CD4-positive, alpha-beta T cell (primary cell): Measurements from ENCODE around the gene ICA1. TPM values are rescaled to one million over a fixed set of nuclear protein-coding genes. Genes with fewer than 3 reads are reported as not detected.

Experiments
- ATAC-seq: fragments of 200-7000 bp; cut with Tn5 transposase; one replicate; pipeline ENCODE4 v1.10.0; 2022; ENCODE audit warnings: mild to moderate bottlenecking; ENCODE audit not compliant: poor library complexity
- CTCF ChIA-PET: fragments of 350-600 bp; sonication (Branson Sonifier 250); formaldehyde crosslinking; loops from one replicate; lab custom pipeline; 2021; ENCODE audit warnings: antibody characterized with exemption, inconsistent platforms; lab: Charles Lee
- POLR2A ChIA-PET: fragments of 350-600 bp; sonication (Branson Sonifier 250); formaldehyde crosslinking; loops from one replicate; lab custom pipeline; 2021; ENCODE audit warnings: antibody characterized with exemption, inconsistent platforms; lab: Charles Lee
- DNase-seq, 14 experiments: peaks; one replicate each; pipeline ENCODE4 v3.0.0-alpha.2; 2013 to 2020; ENCODE audit warnings: mixed read lengths in 2 of 14
- H3K27ac ChIP-seq, 2 donors: one replicate each; pipeline versions ENCODE4 v1.5.1 to v1.7.0; 2013; ENCODE audit warnings: low read length in 2 of 2, low read depth in 1 of 2, mild to moderate bottlenecking in 1 of 2
- H3K27me3 ChIP-seq, 2 experiments: 1 replicate in 1 of 2; 2 replicates in 1 of 2; pipeline versions ENCODE4 v1.6.1 to v1.7.0; 2013; ENCODE audit warnings: low read length in 2 of 2, control low read depth in 1 of 2, mild to moderate bottlenecking in 1 of 2, moderate library complexity in 1 of 2; ENCODE audit not compliant: insufficient read depth in 2 of 2, control insufficient read depth in 1 of 2
- H3K36me3 ChIP-seq: one replicate; pipeline ENCODE4 v1.6.1; 2013; ENCODE audit warnings: low read length, control low read depth; ENCODE audit not compliant: insufficient read depth
- H3K4me1 ChIP-seq: one replicate; pipeline ENCODE4 v1.6.1; 2013; ENCODE audit warnings: low read length, control low read depth; ENCODE audit not compliant: insufficient read depth
- H3K4me3 ChIP-seq: one replicate; pipeline ENCODE4 v1.5.1; 2013; ENCODE audit warnings: mild to moderate bottlenecking, low read length, moderate library complexity
- H3K9me3 ChIP-seq, 2 experiments: 1 replicate in 1 of 2; 2 replicates in 1 of 2; pipeline versions ENCODE4 v1.6.1 to v1.7.0; 2013; ENCODE audit warnings: low read length in 2 of 2, mild to moderate bottlenecking in 2 of 2, control low read depth in 1 of 2, moderate library complexity in 1 of 2; ENCODE audit not compliant: control insufficient read depth in 1 of 2, insufficient read depth in 1 of 2
- H3K27ac Mint-ChIP-seq: one replicate; pipeline ENCODE4 v1.8.0; 2020; ENCODE audit warnings: mixed read lengths
- H3K27me3 Mint-ChIP-seq: one replicate; pipeline ENCODE4 v1.8.0; 2021; ENCODE audit warnings: mixed read lengths
- H3K36me3 Mint-ChIP-seq: one replicate; pipeline ENCODE4 v1.8.0; 2021; ENCODE audit warnings: low read depth, mixed read lengths
- H3K4me1 Mint-ChIP-seq: one replicate; pipeline ENCODE4 v1.8.0; 2021; ENCODE audit warnings: low read depth, mixed read lengths
- H3K4me3 Mint-ChIP-seq: one replicate; pipeline ENCODE4 v1.8.0; 2020; ENCODE audit warnings: mild to moderate bottlenecking, mixed read lengths
- H3K9me3 Mint-ChIP-seq: one replicate; pipeline ENCODE4 v1.8.0; 2020; ENCODE audit warnings: mixed read lengths
- intact Hi-C, 2 experiments: fragments of 100-400 bp; cut with DNase I in 1 of 2; cut with micrococcal nuclease in 1 of 2; formaldehyde crosslinking; loops; one replicate each; pipeline versions ENCODE4 v1.15.1 to v1.9.0; 2023 to 2025; cut with DNase I, micrococcal nuclease
- polyA plus RNA-seq, 2 donors: library from polyadenylated mRNA; unstranded; fragments of 120-200 nt; gene quantifications; one replicate each; pipeline ENCODE4 v1.2.1, GENCODE V29; 2013
- total RNA-seq, 174 experiments: library from RNA in 2 of 174; stranded (reverse) in 2 of 174; gene quantifications; one replicate each; pipeline ENCODE4 v1.2.3 and lab custom pipeline; 2021 to 2026
- TF ChIP-seq, protein P1 (sequence below): fragments of 200-600 bp; IDR thresholded peaks from one replicate; pipeline ENCODE4 v1.8.0; 2022; ENCODE audit warnings: antibody characterized with exemption, mild to moderate bottlenecking

Gene ICA1
- total RNA-seq = 1 to 10 TPM in 1 of 2 experiments, under 1 TPM in 1; 0.95 to 1.7 TPM
- 6.4 TPM for polyA plus RNA-seq (2013, experiment 1 of 2)
- polyA plus RNA-seq (2013, experiment 2 of 2) = 6.2 TPM
- total RNA-seq (lab: John Stamatoyannopoulos, UW) = 0.05 to 5.7 (median 1.4) reads per million in 172 experiments

- no peak for ATAC-seq
- CTCF ChIA-PET = no interaction called here
- TF ChIP-seq, protein P1, sequence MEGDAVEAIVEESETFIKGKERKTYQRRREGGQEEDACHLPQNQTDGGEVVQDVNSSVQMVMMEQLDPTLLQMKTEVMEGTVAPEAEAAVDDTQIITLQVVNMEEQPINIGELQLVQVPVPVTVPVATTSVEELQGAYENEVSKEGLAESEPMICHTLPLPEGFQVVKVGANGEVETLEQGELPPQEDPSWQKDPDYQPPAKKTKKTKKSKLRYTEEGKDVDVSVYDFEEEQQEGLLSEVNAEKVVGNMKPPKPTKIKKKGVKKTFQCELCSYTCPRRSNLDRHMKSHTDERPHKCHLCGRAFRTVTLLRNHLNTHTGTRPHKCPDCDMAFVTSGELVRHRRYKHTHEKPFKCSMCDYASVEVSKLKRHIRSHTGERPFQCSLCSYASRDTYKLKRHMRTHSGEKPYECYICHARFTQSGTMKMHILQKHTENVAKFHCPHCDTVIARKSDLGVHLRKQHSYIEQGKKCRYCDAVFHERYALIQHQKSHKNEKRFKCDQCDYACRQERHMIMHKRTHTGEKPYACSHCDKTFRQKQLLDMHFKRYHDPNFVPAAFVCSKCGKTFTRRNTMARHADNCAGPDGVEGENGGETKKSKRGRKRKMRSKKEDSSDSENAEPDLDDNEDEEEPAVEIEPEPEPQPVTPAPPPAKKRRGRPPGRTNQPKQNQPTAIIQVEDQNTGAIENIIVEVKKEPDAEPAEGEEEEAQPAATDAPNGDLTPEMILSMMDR = no peak
Measured at GRCh38 chr7:8261711-8262695, at the start of gene ICA1. TSS of gene ICA1 (minus strand) at chr7:8262167. CDS start at chr7:8235926, 26,241 bp downstream.

DNA sequence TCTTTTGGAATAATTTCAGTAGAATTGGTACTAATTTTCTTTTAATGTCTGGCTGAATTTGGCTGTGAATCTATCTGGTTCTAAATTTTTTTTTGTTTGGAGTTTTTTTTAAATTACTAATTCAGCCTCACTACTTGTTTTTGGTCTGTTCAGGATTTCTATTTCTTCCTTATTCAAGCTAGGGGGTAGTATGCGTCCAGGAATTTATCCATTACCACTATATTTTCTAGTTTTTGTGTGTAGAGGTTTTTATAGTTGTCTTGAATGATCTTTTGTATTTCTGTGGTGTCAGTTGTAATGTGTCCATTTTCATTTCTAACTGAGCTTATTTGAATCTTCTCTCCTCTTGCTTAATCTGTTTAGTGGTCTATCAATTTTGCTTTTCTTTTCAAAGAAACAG lies 48.9 kb upstream of the ICA1 start:
- no peak for ATAC-seq
- no peaks in the 10 kb centered on the region for H3K36me3 Mint-ChIP-seq
- H3K4me3 Mint-ChIP-seq = no peak overlapping the region
- peaks cover 5% of the 10 kb centered on the region for H3K9me3 Mint-ChIP-seq
- intact Hi-C loops = no loop called here
- POLR2A ChIA-PET = no interaction called here
- Histone ChIP-seq H3K4me3 (no peak overlapping the region), H3K27ac (no peak overlapping the region), H3K27me3 (peaks cover 0 to 9% of the 10 kb centered on the region in 2 experiments), H3K4me1 (no peaks in the 10 kb centered on the region), H3K9me3 (peaks cover 0 to 22% of the 10 kb centered on the region in 2 experiments), H3K36me3 (no peaks in the 10 kb centered on the region)
- no peaks in the 10 kb centered on the region for H3K4me1 Mint-ChIP-seq
- TF ChIP-seq, protein P1 = no peak
- H3K27me3 Mint-ChIP-seq = peaks cover 56% of the 10 kb centered on the region
- no peak for DNase-seq
- H3K27ac Mint-ChIP-seq = no peak overlapping the region
- CTCF ChIA-PET = no interaction called here

More at GRCh38 chr7:8261711-8262695, at the start of gene ICA1:
- peaks cover 9% of the 10 kb centered on the region for H3K4me1 Mint-ChIP-seq
- H3K9me3 Mint-ChIP-seq = no peaks in the 10 kb centered on the region
- DNase-seq = peak in 2 of 14 experiments; percentile 19 to 22
- no peaks in the 10 kb centered on the region for H3K36me3 Mint-ChIP-seq
- POLR2A ChIA-PET = no interaction called here
- H3K27me3 Mint-ChIP-seq = peaks cover 42% of the 10 kb centered on the region
- peaks cover 20 to 56% of the 10 kb centered on the region in 2 experiments for H3K27me3 ChIP-seq
- H3K4me3 Mint-ChIP-seq = peak within 1 kb of the TSS; percentile 76
- intact Hi-C loops = no loop called here
- H3K27ac ChIP-seq = no peak within 1 kb of the TSS
- peaks cover 0 to 3% of the 10 kb centered on the region in 2 experiments for H3K9me3 ChIP-seq
- peak within 1 kb of the TSS; percentile 39 for H3K4me3 ChIP-seq
- no peak within 1 kb of the TSS for H3K27ac Mint-ChIP-seq
- H3K36me3 ChIP-seq = no peaks in the 10 kb centered on the region
- peaks cover 10% of the 10 kb centered on the region for H3K4me1 ChIP-seq

- Mint-ChIP-seq H3K4me3 (no peak overlapping the region), H3K27ac (no peak overlapping the region), H3K4me1 (no peaks in the 10 kb centered on the region), H3K27me3 (peaks cover 34% of the 10 kb centered on the region), H3K9me3 (no peaks in the 10 kb centered on the region), H3K36me3 (no peaks in the 10 kb centered on the region)
- H3K27ac ChIP-seq = no peak overlapping the region
- no peaks in the 10 kb centered on the region for H3K27me3 ChIP-seq
- POLR2A ChIA-PET = no interaction called here
- intact Hi-C loops = no loop called here
- ATAC-seq (no peak), DNase-seq (no peak)
- no peaks in the 10 kb centered on the region for H3K36me3 ChIP-seq
- no peaks in the 10 kb centered on the region for H3K9me3 ChIP-seq
- no peak overlapping the region for H3K4me3 ChIP-seq
- CTCF ChIA-PET = no interaction called here
- TF ChIP-seq, protein P1 = no peak
- no peaks in the 10 kb centered on the region for H3K4me1 ChIP-seq
Measured at GRCh38 chr7:8305625-8306388, 43.8 kb upstream of the ICA1 start.
